Measurements from ENCODE around the gene KRTAP5-9. TPM values are rescaled to one million over a fixed set of nuclear protein-coding genes. Genes with fewer than 3 reads are reported as not detected.
"Not testable (repeated sequence)": the region's sequence is repeated elsewhere in the genome, so short reads cannot be mapped to it uniquely, and the experiment has no call there.

KRTAP5-9 gene
- total RNA-seq, 4 donors from 2014 or later = 0.55 to 1.4 (median 0.91) TPM; not detected in 1

DNA sequence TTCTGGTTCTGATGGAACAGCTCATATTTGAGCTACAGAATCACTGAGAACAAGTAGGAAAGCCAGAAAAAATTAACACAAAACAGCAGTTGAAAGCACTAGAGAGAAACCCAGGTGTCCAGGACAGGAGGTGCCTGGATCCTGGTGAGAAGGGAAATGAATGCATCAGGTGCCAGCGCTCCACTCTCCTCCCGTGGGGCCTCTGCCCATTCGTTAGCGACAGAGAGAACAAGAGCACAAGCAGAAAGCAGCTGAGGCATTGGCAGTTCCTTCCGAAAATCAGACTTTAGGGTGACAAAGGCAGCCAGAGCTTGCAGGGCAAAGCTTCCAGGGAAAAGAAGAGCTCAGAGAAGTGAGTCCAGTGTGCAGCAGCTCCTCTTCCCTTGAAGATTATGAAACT, 41.1 kb upstream of the KRTAP5-9 start:
- Histone ChIP-seq H3K4me1 (no peaks in the 10 kb centered on the region), H3K9me3 (peaks cover 9% of the 10 kb centered on the region), H3K27ac (no peak overlapping the region), H3K36me3 (peaks cover 3% of the 10 kb centered on the region), H3K27me3 (no peaks in the 10 kb centered on the region), H3K4me3 (no peak overlapping the region)
- whole genome bisulfite sequencing = 95% methylated on average over 5 of the region's 5 CpGs
- no peak for DNase-seq (ENCODE audit: low spot score in 2 of 2)
- TF ChIP-seq POLR2A (IDR thresholded peaks at IDR 0.05) = no peak
- no peak for TF ChIP-seq EP300 (IDR thresholded peaks at IDR 0.05)
- no peak for TF ChIP-seq POLR2AphosphoS5 (IDR thresholded peaks at IDR 0.05)
- TF ChIP-seq, protein P1, sequence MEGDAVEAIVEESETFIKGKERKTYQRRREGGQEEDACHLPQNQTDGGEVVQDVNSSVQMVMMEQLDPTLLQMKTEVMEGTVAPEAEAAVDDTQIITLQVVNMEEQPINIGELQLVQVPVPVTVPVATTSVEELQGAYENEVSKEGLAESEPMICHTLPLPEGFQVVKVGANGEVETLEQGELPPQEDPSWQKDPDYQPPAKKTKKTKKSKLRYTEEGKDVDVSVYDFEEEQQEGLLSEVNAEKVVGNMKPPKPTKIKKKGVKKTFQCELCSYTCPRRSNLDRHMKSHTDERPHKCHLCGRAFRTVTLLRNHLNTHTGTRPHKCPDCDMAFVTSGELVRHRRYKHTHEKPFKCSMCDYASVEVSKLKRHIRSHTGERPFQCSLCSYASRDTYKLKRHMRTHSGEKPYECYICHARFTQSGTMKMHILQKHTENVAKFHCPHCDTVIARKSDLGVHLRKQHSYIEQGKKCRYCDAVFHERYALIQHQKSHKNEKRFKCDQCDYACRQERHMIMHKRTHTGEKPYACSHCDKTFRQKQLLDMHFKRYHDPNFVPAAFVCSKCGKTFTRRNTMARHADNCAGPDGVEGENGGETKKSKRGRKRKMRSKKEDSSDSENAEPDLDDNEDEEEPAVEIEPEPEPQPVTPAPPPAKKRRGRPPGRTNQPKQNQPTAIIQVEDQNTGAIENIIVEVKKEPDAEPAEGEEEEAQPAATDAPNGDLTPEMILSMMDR (IDR thresholded peaks at IDR 0.05) = no peak

DNA sequence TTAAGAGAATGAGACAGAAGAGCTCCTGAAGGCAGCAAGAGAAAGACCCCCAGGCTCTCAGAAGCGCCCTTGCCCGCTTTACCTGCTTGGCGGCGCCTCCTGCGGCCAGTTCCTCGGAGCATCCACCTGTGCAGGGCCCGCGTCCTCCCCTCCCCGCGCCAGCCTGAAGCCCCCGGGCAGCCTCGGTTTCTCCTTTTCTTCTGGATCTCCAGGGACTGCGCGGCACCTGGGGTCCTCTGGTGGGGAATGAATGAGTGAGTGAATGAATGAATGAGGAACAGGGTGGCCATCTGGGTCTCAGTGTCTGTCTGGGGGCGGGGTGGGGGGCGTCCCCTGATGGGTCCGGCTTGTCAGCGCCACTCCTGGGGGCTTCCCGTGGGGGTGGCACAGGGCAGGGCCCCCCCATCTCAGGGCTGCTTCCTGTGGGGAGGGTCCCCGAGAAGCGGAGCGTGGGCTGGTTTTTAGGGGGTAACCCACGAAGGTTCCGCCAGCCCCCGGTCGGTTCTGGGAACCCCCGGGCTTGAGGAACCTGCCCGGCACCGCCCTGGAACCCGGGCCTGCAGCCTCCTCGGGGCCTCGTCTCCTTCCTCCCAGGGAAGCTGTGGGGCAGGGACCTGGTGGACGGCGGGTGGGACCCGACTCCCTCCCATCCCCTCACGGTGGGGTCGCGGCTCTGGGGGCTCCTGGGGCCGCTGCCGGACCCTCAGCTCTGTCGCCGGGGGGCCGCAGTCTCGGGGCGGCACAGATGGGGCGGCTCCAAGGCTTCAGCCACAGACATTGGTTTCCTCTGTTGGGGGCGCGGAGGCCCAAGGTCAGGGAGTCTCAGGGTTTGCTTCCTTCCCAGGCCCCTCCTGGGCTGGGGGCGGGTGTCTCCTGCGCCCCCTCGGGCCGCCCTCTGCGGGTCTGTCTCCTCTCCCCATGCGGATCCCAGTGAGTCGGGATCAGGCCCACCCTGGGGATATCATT, 29.4 kb upstream of the KRTAP5-9 start:
- 93% methylated on average over 18 of the region's 55 CpGs for WGBS
- Histone ChIP-seq H3K27ac (no peak overlapping the region), H3K36me3 (no peaks in the 10 kb centered on the region), H3K9me3 (no peaks in the 10 kb centered on the region), H3K4me3 (no peak overlapping the region), H3K27me3 (no peaks in the 10 kb centered on the region), H3K4me1 (no peaks in the 10 kb centered on the region)
- TF ChIP-seq, protein P1 (IDR thresholded peaks at IDR 0.05) = no peak
- TF ChIP-seq POLR2AphosphoS5 (IDR thresholded peaks at IDR 0.05) = no peak
- TF ChIP-seq POLR2A (IDR thresholded peaks at IDR 0.05) = no peak
- TF ChIP-seq EP300 (IDR thresholded peaks at IDR 0.05) = no peak
- DNase-seq (ENCODE audit: low spot score in 2 of 2) = peak; percentile 44 to 69

DNA sequence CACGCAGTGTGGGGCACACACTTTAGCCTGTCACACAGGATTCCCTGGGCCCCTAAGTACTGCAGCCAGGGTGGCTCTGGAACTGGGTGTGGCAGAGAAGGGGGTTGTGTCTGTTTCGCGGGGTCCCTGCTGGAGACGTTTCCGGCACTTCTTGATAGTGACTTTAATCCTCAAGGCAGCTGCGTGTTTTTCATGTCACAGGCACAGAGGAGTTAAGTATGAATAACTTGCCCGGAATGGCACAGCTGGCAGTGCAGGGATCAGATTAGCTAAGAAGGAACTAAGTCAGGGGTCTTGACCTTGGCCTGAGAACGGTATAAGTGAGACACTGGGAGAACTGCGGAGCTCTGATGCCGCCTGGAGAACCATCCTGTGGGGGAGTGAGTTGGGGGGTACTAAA, 28.7 kb upstream of the KRTAP5-9 start:
- TF ChIP-seq POLR2AphosphoS5 (IDR thresholded peaks at IDR 0.05) (no peak), POLR2A (IDR thresholded peaks at IDR 0.05) (no peak), EP300 (IDR thresholded peaks at IDR 0.05) (no peak)
- TF ChIP-seq, protein P1 (IDR thresholded peaks at IDR 0.05) = no peak
- Histone ChIP-seq H3K9me3 (no peaks in the 10 kb centered on the region), H3K4me1 (no peaks in the 10 kb centered on the region), H3K27ac (no peak overlapping the region), H3K27me3 (no peaks in the 10 kb centered on the region), H3K4me3 (no peak overlapping the region), H3K36me3 (no peaks in the 10 kb centered on the region)
- 80% methylated on average over 8 of the region's 10 CpGs for WGBS
- peak; percentile 17 to 69 for DNase-seq (ENCODE audit: low spot score in 2 of 2)

DNA sequence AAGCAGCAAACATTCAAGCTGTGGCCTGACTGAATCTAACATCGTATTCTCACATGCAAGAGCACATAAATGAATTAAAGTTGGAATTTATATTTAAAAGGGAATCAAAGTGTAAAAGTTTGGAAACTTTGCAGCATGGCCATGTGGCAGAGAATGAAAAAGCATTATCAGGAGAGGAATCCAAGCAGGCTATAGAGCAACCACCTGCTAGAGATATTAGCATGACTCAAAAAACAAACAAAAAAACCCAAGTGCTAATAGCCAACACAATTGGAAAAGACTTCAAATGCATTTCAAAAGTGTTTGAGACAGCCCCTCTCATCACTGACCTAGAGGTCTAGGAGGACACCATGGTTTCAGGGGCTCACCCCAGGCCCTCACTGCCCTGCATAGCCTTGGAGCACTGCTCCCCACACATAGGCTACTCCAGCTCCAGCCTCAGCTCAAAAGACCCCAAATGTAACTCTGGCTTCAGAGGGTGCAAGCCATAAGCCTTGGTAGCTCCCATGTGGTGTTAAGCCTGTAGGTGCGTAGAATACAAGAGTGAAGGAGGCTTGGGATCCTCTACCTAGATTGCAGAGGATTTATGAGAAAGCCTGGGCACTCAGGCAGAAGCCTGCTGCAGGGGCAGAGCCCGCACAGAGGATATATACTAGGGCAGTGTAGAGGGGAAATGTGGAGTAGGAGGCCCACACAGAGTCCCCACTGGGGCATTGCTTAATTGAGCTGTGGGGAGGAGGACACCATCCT, 22.9 kb upstream of the KRTAP5-9 start:
- peak in 1 of 2 donors; percentile 20 for DNase-seq (ENCODE audit: low spot score in 2 of 2)
- Histone ChIP-seq H3K36me3 (no peaks in the 10 kb centered on the region), H3K4me1 (no peaks in the 10 kb centered on the region), H3K27ac (no peak overlapping the region), H3K27me3 (no peaks in the 10 kb centered on the region), H3K9me3 (no peaks in the 10 kb centered on the region), H3K4me3 (no peak overlapping the region)
- 58% methylated on average over 3 of the region's 3 CpGs for WGBS
- TF ChIP-seq POLR2AphosphoS5 (IDR thresholded peaks at IDR 0.05) = no peak

DNA sequence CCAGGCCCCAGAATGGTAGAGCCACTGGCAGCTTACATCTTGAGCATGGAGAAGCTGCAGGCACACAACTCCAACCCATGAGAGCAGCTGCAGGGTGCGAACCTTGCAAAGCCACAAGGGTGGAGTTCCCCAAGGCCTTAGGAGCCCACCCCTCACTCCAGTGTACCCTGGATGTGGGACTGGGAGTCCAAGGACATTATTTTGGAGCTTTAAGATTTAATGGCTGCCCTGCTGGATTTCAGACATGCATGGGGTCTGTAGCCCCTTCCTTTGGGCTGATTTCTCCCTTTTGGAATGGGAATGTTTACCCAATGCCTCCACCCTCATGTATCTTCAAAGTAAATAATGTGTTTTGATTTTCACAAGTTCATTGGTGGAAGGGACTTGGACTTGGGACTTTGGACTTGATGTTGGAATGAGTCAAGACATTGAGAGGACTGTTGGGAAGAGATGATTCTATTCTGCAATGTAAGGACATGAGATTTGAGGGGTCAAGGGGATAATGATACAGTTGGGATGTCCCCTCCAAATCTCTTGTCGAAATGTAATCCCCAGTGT, 22.2 kb upstream of the KRTAP5-9 start:
- H3K27ac ChIP-seq = no peak overlapping the region
- no peaks in the 10 kb centered on the region for H3K36me3 ChIP-seq
- no peaks in the 10 kb centered on the region for H3K4me1 ChIP-seq
- no peak for TF ChIP-seq POLR2A (IDR thresholded peaks at IDR 0.05)
- TF ChIP-seq, protein P1 (IDR thresholded peaks at IDR 0.05) = no peak
- no peak for TF ChIP-seq EP300 (IDR thresholded peaks at IDR 0.05)
- no peak overlapping the region for H3K4me3 ChIP-seq
- 85% methylated on average over 2 of the region's 2 CpGs for WGBS
- no peaks in the 10 kb centered on the region for H3K27me3 ChIP-seq
- no peaks in the 10 kb centered on the region for H3K9me3 ChIP-seq
- DNase-seq (ENCODE audit: low spot score in 2 of 2) = peak in 1 of 2 donors; percentile 45

DNA sequence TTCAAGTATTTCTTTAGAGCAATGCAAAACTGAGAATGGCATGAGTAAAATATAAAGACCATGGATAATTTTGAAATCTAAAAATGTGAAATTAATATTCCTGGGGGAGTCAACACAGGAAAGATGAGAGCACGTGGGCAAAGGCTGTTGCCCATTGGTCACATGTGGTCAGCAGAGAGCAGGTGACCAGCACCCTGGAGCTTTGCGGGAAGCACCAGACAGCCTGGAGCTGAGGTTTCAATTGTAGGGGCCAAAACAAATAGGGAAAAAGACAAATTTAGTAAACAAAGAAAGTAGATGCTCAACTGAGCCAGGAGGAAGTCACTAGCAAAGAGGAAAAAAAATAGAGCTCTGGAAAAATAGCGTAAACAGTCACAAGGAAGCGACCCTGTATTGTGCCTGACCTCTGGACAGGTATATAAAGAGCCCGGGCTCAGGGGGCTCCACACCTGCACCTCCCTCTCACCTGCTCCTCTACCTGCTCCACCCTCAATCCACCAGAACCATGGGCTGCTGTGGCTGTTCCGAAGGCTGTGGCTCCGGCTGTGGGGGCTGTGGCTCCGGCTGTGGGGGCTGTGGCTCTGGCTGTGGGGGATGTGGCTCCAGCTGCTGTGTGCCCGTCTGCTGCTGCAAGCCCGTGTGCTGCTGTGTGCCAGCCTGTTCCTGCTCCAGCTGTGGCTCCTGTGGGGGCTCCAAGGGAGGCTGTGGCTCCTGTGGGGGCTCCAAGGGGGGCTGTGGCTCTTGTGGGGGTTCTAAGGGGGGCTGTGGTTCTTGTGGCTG, 21.2 kb upstream of the KRTAP5-9 start, which contains the start of gene KRTAP5-7:
KRTAP5-7 (plus strand) TSS at position 472 of the 780 bp plus-strand sequence; CDS start at position 506, 34 bp downstream.
- WGBS = 72% methylated on average over 7 of the region's 10 CpGs
- not testable (repeated sequence) for H3K4me3 ChIP-seq, H3K27ac ChIP-seq, H3K36me3 ChIP-seq, H3K4me1 ChIP-seq, H3K9me3 ChIP-seq, H3K27me3 ChIP-seq
- peak in 1 of 2 donors; percentile 31 for DNase-seq (ENCODE audit: low spot score in 2 of 2)
